OCI-LY1 (cell line): Measurements from ENCODE around the gene TRPM2.

Experiments used
- CTCF ChIP-seq: fragments of 200-600 bp; sonication (generic), shearing (Covaris generic); IDR thresholded peaks from 2 replicates; pipeline ENCODE4 v1.5.1; 2017; ENCODE audit warnings: mild to moderate bottlenecking, antibody characterized with exemption, low read length, moderate library complexity, mixed read lengths
- EZH2 ChIP-seq: fragments of 200-600 bp; sonication (generic), shearing (Covaris generic); IDR thresholded peaks from 2 replicates; pipeline ENCODE4 v1.8.0; 2017; ENCODE audit warnings: borderline replicate concordance, mixed run types, mild to moderate bottlenecking, antibody characterized with exemption, low read length, moderate library complexity, mixed read lengths

- TF ChIP-seq CTCF (no peak), EZH2 (no peak)
Observed at GRCh38 chr21:44418108-44418875, 64.9 kb downstream of the TRPM2 start.
